ENCODE results near the gene MTFP1.

DNA sequence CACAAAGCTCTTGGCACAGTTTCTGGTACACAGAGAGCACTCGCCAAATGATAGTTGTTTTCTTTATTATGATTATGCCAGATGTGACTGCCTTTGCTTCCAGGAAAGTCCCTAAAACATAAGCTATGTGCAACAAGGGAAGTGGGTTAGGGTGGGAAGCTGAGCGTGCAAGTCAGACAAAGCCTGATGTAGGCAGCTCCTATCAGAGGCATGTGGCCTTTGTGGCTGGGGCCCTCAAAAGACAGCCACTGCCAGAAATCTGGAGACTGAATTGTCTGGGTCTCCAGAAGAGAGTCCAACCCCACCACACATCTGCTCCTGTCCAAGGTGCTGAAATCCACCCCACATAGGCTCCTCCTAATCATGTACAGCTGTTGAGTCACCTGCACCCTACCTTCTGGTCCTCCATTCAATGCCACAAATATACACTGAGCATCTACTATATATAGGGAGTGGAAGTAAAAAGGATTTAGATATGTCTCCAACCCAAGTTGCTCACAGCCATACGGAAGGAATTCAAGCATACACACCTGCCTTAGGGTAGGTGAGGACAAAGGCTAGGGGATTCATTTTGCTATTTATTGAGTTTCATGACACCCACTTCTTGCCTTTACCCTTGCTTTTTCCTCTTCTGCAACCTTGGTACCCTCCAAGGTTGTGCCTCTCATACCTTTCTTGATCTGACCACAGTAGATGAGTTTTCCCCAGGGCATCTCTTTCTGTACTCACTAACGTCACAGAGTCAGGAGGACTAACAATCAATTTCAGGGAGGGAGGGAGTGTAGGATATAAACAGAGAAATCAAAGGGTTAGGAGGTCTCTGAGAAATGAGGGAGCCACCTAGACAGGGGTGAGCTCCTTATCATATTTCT lies 33.8 kb downstream of the MTFP1 start:
- TF ChIP-seq POU2F2 (IDR thresholded peaks at IDR 0.05; ENCODE audit: low read depth, low read length) (no peak), TAF1 (IDR thresholded peaks at IDR 0.05; ENCODE audit: low read depth, low read length) (no peak), PAX5 (IDR thresholded peaks at IDR 0.05; ENCODE audit: insufficient read depth, low read length, severe bottlenecking) (no peak), POLR2A (IDR thresholded peaks at IDR 0.05; ENCODE audit: low read depth, low read length) (no peak), SPI1 (IDR thresholded peaks at IDR 0.05; ENCODE audit: low read depth, low read length) (no peak)
